Activated CD4-positive, alpha-beta T cell treated with anti-CD3 and anti-CD28 coated beads for 36 hours (primary cell): Measurements from ENCODE around the gene ORMDL2. TPM values are rescaled to one million over a fixed set of nuclear protein-coding genes. Genes with fewer than 3 reads are reported as not detected.

Experiments used
- ATAC-seq: fragments of 200-7000 bp; cut with Tn5 transposase; one replicate; pipeline ENCODE4 v1.10.0; 2021; ENCODE audit warnings: mild to moderate bottlenecking, moderate library complexity
- CTCF ChIA-PET: fragments of 350-600 bp; sonication (Branson Sonifier 250); formaldehyde crosslinking; loops from one replicate; lab custom pipeline; 2021; ENCODE audit warnings: antibody characterized with exemption; lab: Charles Lee
- POLR2A ChIA-PET: fragments of 350-600 bp; sonication (Branson Sonifier 250); formaldehyde crosslinking; loops from one replicate; lab custom pipeline; 2021; ENCODE audit warnings: antibody characterized with exemption, inconsistent platforms; lab: Charles Lee
- DNase-seq: peaks from one replicate; pipeline ENCODE4 v3.0.0-alpha.2; 2020
- H3K27ac Mint-ChIP-seq: one replicate; pipeline ENCODE4 v1.8.0; 2021; ENCODE audit warnings: mixed read lengths
- H3K27me3 Mint-ChIP-seq: one replicate; pipeline ENCODE4 v1.8.0; 2021; ENCODE audit warnings: mixed read lengths
- H3K36me3 Mint-ChIP-seq: one replicate; pipeline ENCODE4 v1.8.0; 2021; ENCODE audit warnings: low read depth, mixed read lengths
- H3K4me1 Mint-ChIP-seq: one replicate; pipeline ENCODE4 v1.8.0; 2021; ENCODE audit warnings: mixed read lengths
- H3K4me3 Mint-ChIP-seq: one replicate; pipeline ENCODE4 v1.8.0; 2021; ENCODE audit warnings: mild to moderate bottlenecking, moderate library complexity, mixed read lengths
- H3K9me3 Mint-ChIP-seq: one replicate; pipeline ENCODE4 v1.8.0; 2021; ENCODE audit warnings: low read depth, mixed read lengths
- intact Hi-C, 2 experiments: fragments of 100-400 bp; cut with DNase I in 1 of 2; cut with micrococcal nuclease in 1 of 2; formaldehyde crosslinking; loops; one replicate each; pipeline versions ENCODE4 v1.14.2 to v1.15.1; 2022 to 2024; cut with DNase I, micrococcal nuclease
- total RNA-seq, 2 experiments: library from RNA; stranded (reverse); gene quantifications; one replicate each; pipeline ENCODE4 v1.2.3, GENCODE V29; 2021

Gene ORMDL2
- total RNA-seq, 2 experiments from 2014 or later: 29.4 to 35.6 TPM

DNA sequence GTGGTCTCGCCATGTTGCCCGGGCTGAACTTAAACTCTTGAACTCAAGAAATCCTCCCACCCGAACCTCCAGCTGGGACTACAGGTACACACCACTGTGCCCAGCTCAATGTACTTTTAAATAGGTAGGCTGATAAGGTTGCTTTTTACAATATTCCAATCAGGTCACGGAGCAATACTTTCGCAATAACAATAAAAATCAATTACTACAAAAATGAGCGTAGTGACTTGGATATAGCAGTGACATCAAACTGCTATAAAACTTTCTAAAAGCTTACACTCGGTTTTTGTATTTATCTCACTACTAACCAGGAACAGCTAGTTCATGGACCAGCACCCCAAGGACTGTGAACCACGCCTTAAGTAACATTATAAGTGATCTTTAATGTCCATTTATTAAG lies 10.9 kb upstream of the ORMDL2 start:
- Mint-ChIP-seq H3K4me3 (no peak overlapping the region), H3K27me3 (no peaks in the 10 kb centered on the region), H3K4me1 (peaks cover 22% of the 10 kb centered on the region), H3K27ac (no peak overlapping the region), H3K9me3 (no peaks in the 10 kb centered on the region), H3K36me3 (peaks cover 35% of the 10 kb centered on the region)
- ChIA-PET CTCF (interaction anchor here (0.6 to 1.1 kb wide), 3 partner anchors 16 to 70 kb away, joined by 3 to 4 read pairs (median 3); no protein-coding TSS in a partner anchor), POLR2A (interaction anchor here (0.6 to 0.7 kb wide), 2 partner anchors 18 to 75 kb away, joined by 3 to 7 read pairs; no protein-coding TSS in a partner anchor)
- no peak for ATAC-seq
- no peak for DNase-seq
- intact Hi-C loops: no loop called here

DNA sequence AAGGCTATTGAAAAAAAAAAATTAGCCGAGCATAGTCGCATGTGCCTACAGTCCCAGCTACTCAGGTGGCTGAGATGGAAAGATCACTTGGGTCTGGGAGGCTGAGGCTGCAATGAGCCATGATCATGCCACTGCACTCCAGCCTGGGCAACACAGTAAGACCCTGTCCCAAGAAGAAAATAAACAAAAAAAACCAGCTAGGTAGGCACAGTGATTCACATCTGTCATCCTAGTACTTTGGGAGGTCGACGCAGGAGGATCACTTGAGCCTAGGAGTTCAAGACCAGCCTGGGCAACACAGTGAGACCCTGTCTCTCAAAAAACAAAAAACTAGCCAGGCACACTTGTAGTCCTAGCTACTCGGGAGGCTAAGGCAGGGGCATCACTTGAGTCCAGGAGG lies 8.6 kb upstream of the ORMDL2 start:
- intact Hi-C loops: no loop called here
- POLR2A ChIA-PET: interaction anchor here (0.7 kb wide), 1 partner anchor 84 kb away, joined by 4 read pairs; no protein-coding TSS in a partner anchor
- Mint-ChIP-seq H3K4me3 (no peak overlapping the region), H3K36me3 (peaks cover 37% of the 10 kb centered on the region), H3K9me3 (no peaks in the 10 kb centered on the region), H3K4me1 (peaks cover 33% of the 10 kb centered on the region), H3K27ac (peak overlapping the region; percentile 19), H3K27me3 (no peaks in the 10 kb centered on the region)
- no peak for ATAC-seq
- CTCF ChIA-PET: interaction anchor here (0.6 to 1.3 kb wide), 6 partner anchors 13 to 127 kb away, joined by 3 to 5 read pairs (median 4); no protein-coding TSS in a partner anchor
- no peak for DNase-seq

DNA sequence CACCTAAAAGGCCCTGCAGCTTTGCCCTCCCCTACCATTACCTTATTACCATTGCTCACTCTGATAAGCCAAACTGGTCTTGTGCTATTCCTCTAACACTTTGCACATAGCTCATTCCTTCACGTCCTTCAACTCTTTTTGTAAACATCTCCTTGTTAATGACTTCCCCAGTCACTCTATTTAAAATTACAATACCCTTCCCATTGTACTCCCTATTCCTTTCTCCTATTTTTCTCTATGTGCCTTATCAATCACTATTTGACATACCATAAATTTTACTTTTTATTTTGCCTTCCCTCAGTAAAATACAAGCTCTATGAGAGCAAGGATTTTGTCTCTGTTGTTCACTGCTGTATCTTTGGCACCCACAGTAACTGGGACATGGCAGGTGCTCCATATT lies 5.8 kb upstream of the ORMDL2 start:
- H3K9me3 Mint-ChIP-seq: no peaks in the 10 kb centered on the region
- peaks cover 45% of the 10 kb centered on the region for H3K36me3 Mint-ChIP-seq
- ChIA-PET CTCF (interaction anchor here (0.6 to 1.9 kb wide), 6 partner anchors 12 to 267 kb away, joined by 3 to 10 read pairs (median 4); no protein-coding TSS in a partner anchor), POLR2A (interaction anchor here (0.6 to 0.7 kb wide), 3 partner anchors 13 to 201 kb away, joined by 3 to 4 read pairs (median 3); no protein-coding TSS in a partner anchor)
- peaks cover 43% of the 10 kb centered on the region for H3K4me1 Mint-ChIP-seq
- H3K4me3 Mint-ChIP-seq: no peak overlapping the region
- no peak for ATAC-seq
- peak overlapping the region; percentile 44 for H3K27ac Mint-ChIP-seq
- intact Hi-C loops: no loop called here
- no peak for DNase-seq
- no peaks in the 10 kb centered on the region for H3K27me3 Mint-ChIP-seq

DNA sequence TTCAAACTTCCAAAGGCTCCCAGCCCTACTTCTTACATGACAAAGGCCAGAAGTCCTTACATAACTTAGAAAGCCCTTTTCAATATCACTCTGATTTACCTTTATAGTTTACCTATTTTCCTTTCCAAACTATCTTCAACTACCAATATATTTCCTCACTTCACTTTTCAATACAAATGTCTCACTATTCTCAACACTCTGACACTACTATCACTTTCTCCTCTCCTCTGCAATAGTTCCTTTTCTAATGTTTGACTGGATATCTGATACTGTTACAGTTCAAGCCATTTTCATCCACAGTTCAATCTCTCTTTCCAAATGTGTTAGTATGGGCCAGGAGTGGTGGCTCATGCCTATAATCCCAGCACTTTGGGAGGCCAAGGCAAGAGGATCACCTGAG lies 3.6 kb upstream of the ORMDL2 start:
- ATAC-seq (no peak), DNase-seq (no peak)
- no peaks in the 10 kb centered on the region for H3K27me3 Mint-ChIP-seq
- peak overlapping the region; percentile 27 for H3K4me3 Mint-ChIP-seq
- peaks cover 52% of the 10 kb centered on the region for H3K4me1 Mint-ChIP-seq
- H3K36me3 Mint-ChIP-seq: peaks cover 39% of the 10 kb centered on the region
- ChIA-PET POLR2A (no interaction called here), CTCF (interaction anchor here (0.7 to 1.8 kb wide), 3 partner anchors 76 to 226 kb away, joined by 3 to 5 read pairs (median 3); no protein-coding TSS in a partner anchor)
- H3K27ac Mint-ChIP-seq: peak overlapping the region; percentile 2
- H3K9me3 Mint-ChIP-seq: no peaks in the 10 kb centered on the region
- intact Hi-C loops: no loop called here

DNA sequence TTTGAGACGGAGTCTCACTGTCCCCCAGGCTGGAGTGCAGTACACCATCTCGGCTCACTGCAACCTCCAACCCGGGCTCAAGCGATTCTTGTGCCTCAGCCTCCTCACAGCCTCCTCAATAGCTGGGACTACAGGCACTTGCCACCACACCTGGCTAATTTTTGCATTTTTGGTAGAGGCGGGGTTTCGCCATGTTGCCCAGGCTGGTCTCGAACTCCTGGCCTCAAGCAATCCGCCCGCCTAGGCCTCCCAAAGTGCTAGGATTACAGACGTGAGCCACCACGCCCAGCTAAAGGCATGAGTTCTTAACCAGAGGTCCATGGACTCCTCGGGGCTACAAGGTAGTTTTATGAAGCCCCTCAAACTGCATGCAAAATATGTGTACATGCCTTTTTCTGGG lies 2.4 kb upstream of the ORMDL2 start:
- ATAC-seq: no peak
- no peak for DNase-seq
- ChIA-PET POLR2A (interaction anchor here (0.5 kb wide), 1 partner anchor 92 kb away, joined by 8 read pairs; no protein-coding TSS in a partner anchor), CTCF (interaction anchor here (0.9 to 3.6 kb wide), 6 partner anchors 14 to 124 kb away, joined by 3 to 25 read pairs (median 4); partner anchors contain the start of gene DNAJC14)
- no peaks in the 10 kb centered on the region for H3K9me3 Mint-ChIP-seq
- H3K27me3 Mint-ChIP-seq: no peaks in the 10 kb centered on the region
- no peak overlapping the region for H3K4me3 Mint-ChIP-seq
- H3K27ac Mint-ChIP-seq: peak overlapping the region; percentile 14
- intact Hi-C loops: loop anchor here (5.0 kb wide), 2 partner anchors 302 to 872 kb away; partner anchors contain the start of genes PTGES3 (in 1 of the 2), RPL41 (in 1 of the 2) and ZC3H10 (in 1 of the 2)
- peaks cover 41% of the 10 kb centered on the region for H3K36me3 Mint-ChIP-seq
- peaks cover 56% of the 10 kb centered on the region for H3K4me1 Mint-ChIP-seq

DNA sequence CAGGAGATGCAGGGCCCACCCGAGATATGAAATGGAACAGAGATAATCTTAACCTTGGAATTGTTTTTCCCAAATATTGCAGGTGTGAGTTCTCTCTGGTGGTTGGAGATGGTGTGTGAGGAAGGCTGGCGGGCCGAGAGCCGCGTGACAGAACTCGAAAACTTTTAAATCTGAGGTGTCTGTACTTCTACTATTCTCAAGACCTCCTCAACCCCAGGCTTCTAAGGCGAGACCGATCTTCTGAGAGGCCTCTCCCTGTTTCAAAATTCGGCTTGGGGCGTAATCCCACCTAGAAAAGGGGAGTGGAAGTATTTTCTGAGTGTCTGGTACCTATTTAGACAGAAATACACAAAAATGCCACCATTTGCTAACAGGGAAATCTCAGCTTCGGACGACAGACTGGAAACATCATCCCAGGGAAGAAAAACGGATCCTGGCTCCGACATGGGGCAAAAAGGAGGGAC lies 928 bp upstream of the ORMDL2 start:
- DNase-seq (no peak), ATAC-seq (no peak)
- CTCF ChIA-PET: interaction anchor here (0.9 to 3.6 kb wide), 18 partner anchors 13 to 647 kb away, joined by 3 to 25 read pairs (median 5); partner anchors contain the start of genes DNAJC14, ESYT1 and PYM1
- Mint-ChIP-seq H3K27me3 (no peaks in the 10 kb centered on the region), H3K4me1 (peaks cover 50% of the 10 kb centered on the region), H3K36me3 (peaks cover 37% of the 10 kb centered on the region), H3K4me3 (no peak overlapping the region), H3K27ac (no peak overlapping the region), H3K9me3 (no peaks in the 10 kb centered on the region)
- intact Hi-C loops: loop anchor here (1.0 to 5.0 kb wide), 17 partner anchors 12 to 870 kb away; partner anchors contain the start of genes GDF11 (in 2 of the 2), RPS26 (in 2 of the 2), ZC3H10 (in 2 of the 2) and BLOC1S1 (in 1 of the 2)
- POLR2A ChIA-PET: interaction anchor here (0.6 to 2.8 kb wide), 8 partner anchors 13 to 326 kb away, joined by 3 to 43 read pairs (median 4); partner anchors contain the start of genes DNAJC14, PA2G4, RAB5B and ZC3H10

DNA sequence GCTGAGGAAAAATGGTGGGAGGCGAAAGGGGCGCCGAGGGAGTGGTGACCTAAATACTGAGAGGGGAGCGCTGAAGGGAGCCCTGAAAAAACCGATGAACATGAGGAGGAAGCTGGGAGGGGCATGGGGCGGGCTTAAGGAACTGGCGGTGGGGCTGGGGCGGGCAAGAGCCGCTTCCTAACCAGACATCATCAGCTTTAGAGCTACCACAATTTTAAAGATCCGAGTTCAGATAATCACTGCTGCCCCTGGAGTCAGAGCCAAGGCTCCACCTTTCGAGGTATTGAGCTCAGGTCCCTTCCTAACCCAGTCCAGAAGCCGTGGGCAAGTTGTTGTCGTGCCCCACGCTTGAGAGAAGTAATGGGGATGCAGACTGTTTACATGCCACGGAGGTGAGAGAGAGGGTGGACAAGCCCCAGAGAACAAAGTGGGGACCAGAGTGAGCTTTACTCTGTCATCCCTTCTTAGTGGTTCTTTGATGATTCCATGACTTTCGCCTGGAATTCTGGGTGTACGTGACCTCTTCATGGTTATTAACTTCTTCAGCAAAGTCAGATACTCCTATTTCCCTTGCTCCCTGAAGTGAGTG lies 393 bp downstream of the ORMDL2 start:
- H3K4me1 Mint-ChIP-seq: peaks cover 51% of the 10 kb centered on the region
- no peaks in the 10 kb centered on the region for H3K9me3 Mint-ChIP-seq
- ChIA-PET CTCF (interaction anchor here (0.7 to 3.6 kb wide), 24 partner anchors 9 to 646 kb away, joined by 3 to 25 read pairs (median 4); partner anchors contain the start of genes BLOC1S1, DNAJC14, ESYT1 and PA2G4), POLR2A (interaction anchor here (0.5 to 2.8 kb wide), 21 partner anchors 9 to 818 kb away, joined by 3 to 43 read pairs (median 3); partner anchors contain the start of genes DNAJC14, ESYT1, PA2G4 and RAB5B)
- ATAC-seq: peak; percentile 45
- intact Hi-C loops: loop anchor here (1.0 to 5.0 kb wide), 3 partner anchors 11 to 869 kb away; partner anchors contain the start of genes DNAJC14 (in 1 of the 2), PTGES3 (in 1 of the 2), RPL41 (in 1 of the 2) and ZC3H10 (in 1 of the 2)
- H3K27me3 Mint-ChIP-seq: no peaks in the 10 kb centered on the region
- H3K27ac Mint-ChIP-seq: no peak overlapping the region
- DNase-seq: no peak
- no peak overlapping the region for H3K4me3 Mint-ChIP-seq
- H3K36me3 Mint-ChIP-seq: peaks cover 44% of the 10 kb centered on the region

DNA sequence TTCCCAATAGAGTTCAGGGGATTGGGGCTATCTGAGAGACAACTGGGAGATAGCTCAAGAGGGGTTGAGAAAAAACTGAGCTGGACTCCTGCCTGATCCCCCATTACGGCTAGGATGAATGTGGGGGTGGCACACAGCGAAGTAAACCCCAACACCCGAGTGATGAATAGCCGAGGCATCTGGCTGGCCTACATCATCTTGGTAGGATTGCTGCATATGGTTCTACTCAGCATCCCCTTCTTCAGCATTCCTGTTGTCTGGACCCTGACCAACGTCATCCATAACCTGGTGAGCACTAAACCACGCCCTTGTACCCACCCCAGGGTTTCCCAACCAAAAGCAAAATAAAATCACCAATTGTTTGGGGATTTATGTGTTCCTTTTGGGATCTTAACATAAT lies 1.0 kb downstream of the ORMDL2 start:
- no peaks in the 10 kb centered on the region for H3K9me3 Mint-ChIP-seq
- no peaks in the 10 kb centered on the region for H3K27me3 Mint-ChIP-seq
- H3K4me3 Mint-ChIP-seq: no peak overlapping the region

DNA sequence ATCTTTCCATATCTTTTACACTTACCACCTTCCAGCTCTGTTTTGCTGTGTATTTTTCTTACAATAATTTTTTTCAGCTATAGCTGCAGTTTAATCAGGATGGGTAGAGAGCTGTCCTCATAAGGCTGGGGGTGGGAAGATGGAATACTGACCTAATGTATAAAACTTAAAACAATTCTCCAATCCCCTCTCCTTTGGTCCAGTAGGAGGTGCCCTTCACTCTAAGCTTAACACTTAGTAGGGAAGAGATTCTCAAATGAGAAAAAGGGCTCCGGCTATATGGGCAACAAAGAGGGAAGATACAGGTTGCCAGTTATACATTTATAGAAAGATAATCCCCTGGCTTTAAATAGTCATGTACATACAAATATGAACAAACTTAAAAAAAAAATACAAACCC lies 2.8 kb downstream of the ORMDL2 start:
- no peak overlapping the region for H3K27ac Mint-ChIP-seq
- no peaks in the 10 kb centered on the region for H3K9me3 Mint-ChIP-seq
- H3K4me3 Mint-ChIP-seq: no peak overlapping the region
- peaks cover 51% of the 10 kb centered on the region for H3K4me1 Mint-ChIP-seq
- ChIA-PET POLR2A (interaction anchor here (0.5 to 1.0 kb wide), 3 partner anchors 77 to 488 kb away, joined by 3 to 8 read pairs (median 3); no protein-coding TSS in a partner anchor), CTCF (interaction anchor here (1.0 to 1.9 kb wide), 6 partner anchors 9 to 220 kb away, joined by 3 to 9 read pairs (median 3); partner anchors contain the start of gene DNAJC14)
- peaks cover 37% of the 10 kb centered on the region for H3K36me3 Mint-ChIP-seq
- H3K27me3 Mint-ChIP-seq: no peaks in the 10 kb centered on the region
- no peak for DNase-seq
- no peak for ATAC-seq
- intact Hi-C loops: no loop called here

More for the DNA sequence above, 1.0 kb downstream of the ORMDL2 start:
- intact Hi-C loops: loop anchor here (1.0 to 5.0 kb wide), 3 partner anchors 10 to 868 kb away; partner anchors contain the start of genes DNAJC14 (in 1 of the 2), PTGES3 (in 1 of the 2), RPL41 (in 1 of the 2) and ZC3H10 (in 1 of the 2)
- ChIA-PET CTCF (interaction anchor here (1.2 to 1.9 kb wide), 6 partner anchors 8 to 121 kb away, joined by 3 to 17 read pairs (median 8); partner anchors contain the start of gene DNAJC14), POLR2A (interaction anchor here (0.9 to 2.8 kb wide), 3 partner anchors 11 to 818 kb away, joined by 3 to 43 read pairs (median 7); partner anchors contain the start of gene DNAJC14)
- peaks cover 42% of the 10 kb centered on the region for H3K36me3 Mint-ChIP-seq
- ATAC-seq (no peak), DNase-seq (no peak)
- H3K4me1 Mint-ChIP-seq: peaks cover 52% of the 10 kb centered on the region
- H3K27ac Mint-ChIP-seq: peak overlapping the region; percentile 76

DNA sequence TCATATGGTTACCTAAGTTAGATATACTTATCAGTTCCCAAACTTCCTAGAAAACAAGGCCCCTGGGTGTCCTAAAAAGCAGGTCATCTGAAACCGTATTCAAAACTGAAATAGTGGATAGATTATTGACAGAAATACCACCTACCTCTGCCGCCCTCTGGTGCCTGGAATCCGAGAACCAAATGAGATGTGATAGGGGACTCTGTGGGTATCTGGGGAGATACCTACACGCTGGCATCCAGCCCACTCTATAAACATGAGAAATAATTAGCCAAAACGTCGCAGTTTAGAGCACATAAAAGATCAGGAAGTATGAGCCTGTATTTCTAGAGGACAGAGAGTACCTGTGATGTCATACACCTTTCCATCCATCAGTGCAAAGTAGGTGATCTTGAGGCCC lies 4.4 kb downstream of the ORMDL2 start:
- ChIA-PET CTCF (interaction anchor here (1.0 to 1.4 kb wide), 2 partner anchors 104 to 127 kb away, joined by 3 read pairs; no protein-coding TSS in a partner anchor), POLR2A (interaction anchor here (0.6 kb wide), 1 partner anchor 145 kb away, joined by 4 read pairs; no protein-coding TSS in a partner anchor)
- DNase-seq (no peak), ATAC-seq (no peak)
- Mint-ChIP-seq H3K4me1 (peaks cover 61% of the 10 kb centered on the region), H3K4me3 (no peak overlapping the region), H3K9me3 (no peaks in the 10 kb centered on the region), H3K27ac (peak overlapping the region; percentile 85), H3K27me3 (no peaks in the 10 kb centered on the region), H3K36me3 (peaks cover 47% of the 10 kb centered on the region)
- intact Hi-C loops: no loop called here
